Cardiac fibroblast (primary cell): ENCODE measurements around the gene EIF5A.

Source experiments
- DNase-seq, 2 donors: peaks; one replicate each; pipeline versions ENCODE4 v3.0.0 to v3.0.0-alpha.2; 2010; ENCODE audit warnings: low read depth in 2 of 2
- H3K4me3 ChIP-seq, 2 donors: replicated peaks in 1 of 2; 1 replicate in 1 of 2; 2 replicates in 1 of 2; pipeline ENCODE4 v1.5.1; 2011; ENCODE audit warnings: low read depth in 2 of 2, low read length in 2 of 2, mild to moderate bottlenecking in 2 of 2, moderate library complexity in 1 of 2
- TF ChIP-seq, protein P1 (sequence below): IDR thresholded peaks from one replicate; pipeline ENCODE4 v1.5.1; 2011; ENCODE audit warnings: low read depth, mild to moderate bottlenecking, low read length, inconsistent platforms

Gene EIF5A

DNA sequence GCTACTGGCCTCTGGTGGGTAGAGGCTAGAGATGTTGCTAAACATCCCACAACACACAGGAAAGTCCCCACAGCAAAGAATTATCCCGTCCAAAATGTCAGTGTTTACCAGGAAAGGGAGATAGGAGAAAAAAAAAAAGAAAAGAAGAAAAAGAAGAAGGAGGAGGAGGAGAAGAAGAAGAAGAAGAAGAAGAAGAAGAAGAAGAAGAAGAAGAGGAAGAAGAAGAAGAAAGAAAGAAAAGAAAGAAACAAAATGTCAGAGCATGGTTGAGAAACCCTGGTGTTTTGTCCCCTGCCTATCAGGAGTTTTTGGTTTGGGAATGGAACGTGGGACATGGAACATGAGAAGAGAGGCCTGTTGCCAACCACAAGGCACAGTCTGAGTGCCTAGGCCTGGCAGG, 50.0 kb downstream of the EIF5A start:
- no peak for DNase-seq
- TF ChIP-seq, protein P1, sequence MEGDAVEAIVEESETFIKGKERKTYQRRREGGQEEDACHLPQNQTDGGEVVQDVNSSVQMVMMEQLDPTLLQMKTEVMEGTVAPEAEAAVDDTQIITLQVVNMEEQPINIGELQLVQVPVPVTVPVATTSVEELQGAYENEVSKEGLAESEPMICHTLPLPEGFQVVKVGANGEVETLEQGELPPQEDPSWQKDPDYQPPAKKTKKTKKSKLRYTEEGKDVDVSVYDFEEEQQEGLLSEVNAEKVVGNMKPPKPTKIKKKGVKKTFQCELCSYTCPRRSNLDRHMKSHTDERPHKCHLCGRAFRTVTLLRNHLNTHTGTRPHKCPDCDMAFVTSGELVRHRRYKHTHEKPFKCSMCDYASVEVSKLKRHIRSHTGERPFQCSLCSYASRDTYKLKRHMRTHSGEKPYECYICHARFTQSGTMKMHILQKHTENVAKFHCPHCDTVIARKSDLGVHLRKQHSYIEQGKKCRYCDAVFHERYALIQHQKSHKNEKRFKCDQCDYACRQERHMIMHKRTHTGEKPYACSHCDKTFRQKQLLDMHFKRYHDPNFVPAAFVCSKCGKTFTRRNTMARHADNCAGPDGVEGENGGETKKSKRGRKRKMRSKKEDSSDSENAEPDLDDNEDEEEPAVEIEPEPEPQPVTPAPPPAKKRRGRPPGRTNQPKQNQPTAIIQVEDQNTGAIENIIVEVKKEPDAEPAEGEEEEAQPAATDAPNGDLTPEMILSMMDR = no peak
- H3K4me3 ChIP-seq = no peak overlapping the region

DNA sequence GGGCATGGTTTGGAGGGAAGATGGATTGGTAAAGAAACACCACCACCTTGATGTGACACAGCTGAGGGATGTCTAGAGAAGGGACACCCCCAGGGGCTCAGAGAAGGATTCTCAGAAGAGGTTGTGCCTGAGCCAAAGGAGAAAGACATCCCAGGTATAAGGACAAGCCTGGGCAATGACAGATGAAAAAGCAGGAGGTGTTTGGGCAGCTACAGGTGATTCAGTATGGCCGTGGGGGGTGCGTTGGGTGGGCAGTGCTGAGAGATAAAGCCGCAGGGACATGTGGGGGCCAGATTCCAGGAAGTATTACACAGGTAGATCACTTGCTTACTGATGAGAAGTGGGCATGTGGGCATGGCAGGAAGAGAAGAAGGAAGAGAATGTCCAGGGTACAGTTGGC, 54.5 kb downstream of the EIF5A start:
- no peak overlapping the region for H3K4me3 ChIP-seq
- TF ChIP-seq, protein P1 = no peak
- no peak for DNase-seq
